Neural cell (in vitro differentiated cells): ENCODE measurements around the gene NEDD9. TPM values are rescaled to one million over a fixed set of nuclear protein-coding genes. Genes with fewer than 3 reads are reported as not detected.

Source experiments
- H2AFZ ChIP-seq: fragments of 200-600, 300-800 bp; sonication (generic), shearing (Covaris generic); 2 replicates; pipeline ENCODE4 v1.6.0; 2014; ENCODE audit warnings: low read depth, mild to moderate bottlenecking, antibody characterized with exemption, low read length, moderate library complexity
- H3F3A ChIP-seq: fragments of 200-600 bp; shearing (Covaris generic); 2 replicates; pipeline ENCODE4 v1.6.1; 2016; ENCODE audit warnings: mild to moderate bottlenecking, moderate library complexity, mixed read lengths, antibody characterized with exemption, low read length; ENCODE audit not compliant: insufficient read depth, poor library complexity, severe bottlenecking
- H3K27ac ChIP-seq: fragments of 200-600, 300-800 bp; sonication (generic), shearing (Covaris generic); 2 replicates; pipeline ENCODE4 v1.5.1; 2014; ENCODE audit warnings: mild to moderate bottlenecking, low read length, moderate library complexity
- H3K27me3 ChIP-seq: fragments of 300-800, 200-600 bp; sonication (generic), shearing (Covaris generic); 2 replicates; pipeline ENCODE4 v1.6.0; 2014; ENCODE audit warnings: mild to moderate bottlenecking, low read depth, low read length, moderate library complexity; ENCODE audit not compliant: insufficient read depth
- H3K36me3 ChIP-seq: fragments of 300-800, 200-600 bp; sonication (generic), shearing (Covaris generic); 2 replicates; pipeline ENCODE4 v1.5.1; 2014; ENCODE audit warnings: mild to moderate bottlenecking, antibody characterized with exemption, low read length, moderate library complexity; ENCODE audit not compliant: insufficient read depth
- H3K4me2 ChIP-seq: fragments of 300-800, 200-600 bp; sonication (generic), shearing (Covaris generic); 2 replicates; pipeline ENCODE4 v1.6.0; 2014; ENCODE audit warnings: mild to moderate bottlenecking, low read length
- H3K4me3 ChIP-seq: fragments of 300-800, 200-600 bp; sonication (generic), shearing (Covaris generic); 2 replicates; pipeline ENCODE4 v1.5.1; 2014; ENCODE audit warnings: mild to moderate bottlenecking, low read length, moderate library complexity
- H3K79me2 ChIP-seq: fragments of 200-600 bp; shearing (Covaris generic); replicated peaks from 2 replicates; pipeline ENCODE4 v1.6.0; 2014; ENCODE audit warnings: mild to moderate bottlenecking, low read length, moderate library complexity; ENCODE audit not compliant: insufficient read depth
- H3K9ac ChIP-seq: fragments of 300-800, 200-600 bp; sonication (generic), shearing (Covaris generic); 2 replicates; pipeline ENCODE4 v1.6.1; 2016; ENCODE audit warnings: mild to moderate bottlenecking, low read length, mixed read lengths
- H3K9me2 ChIP-seq: fragments of 200-600 bp; shearing (Covaris generic); 2 replicates; pipeline ENCODE4 v1.6.1; 2016; ENCODE audit warnings: mild to moderate bottlenecking, low read length, mixed read lengths; ENCODE audit not compliant: insufficient read depth
- H3K9me3 ChIP-seq: fragments of 200-600, 300-800 bp; sonication (generic), shearing (Covaris generic); 2 replicates; pipeline ENCODE4 v1.6.1; 2016; ENCODE audit warnings: mild to moderate bottlenecking, mixed run types, low read length, moderate library complexity, mixed read lengths
- H4K20me1 ChIP-seq: fragments of 200-600 bp; shearing (Covaris generic); 2 replicates; pipeline ENCODE4 v1.6.1; 2016; ENCODE audit warnings: mild to moderate bottlenecking, mixed run types; ENCODE audit not compliant: insufficient read depth
- CTCF ChIP-seq: fragments of 450-650 bp; IDR thresholded peaks from 2 replicates; pipeline ENCODE4 v1.5.1; 2014; ENCODE audit warnings: antibody characterized with exemption, mild to moderate bottlenecking, moderate library complexity; ENCODE audit not compliant: poor library complexity, severe bottlenecking
- EP300 ChIP-seq: fragments of 450-650 bp; conservative IDR thresholded peaks from 2 replicates; pipeline ENCODE4 v1.6.1; 2014; ENCODE audit warnings: antibody characterized with exemption, mild to moderate bottlenecking, moderate library complexity; ENCODE audit not compliant: poor library complexity, severe bottlenecking
- EZH2 ChIP-seq: fragments of 200-600, 300-800 bp; shearing (Covaris generic), sonication (generic); IDR thresholded peaks from 2 replicates; pipeline ENCODE4 v1.6.1; 2014; ENCODE audit warnings: antibody characterized with exemption, low read length, borderline replicate concordance, mild to moderate bottlenecking; ENCODE audit not compliant: insufficient read depth, poor library complexity, severe bottlenecking
- MXI1 ChIP-seq: fragments of 450-650 bp; conservative IDR thresholded peaks from 2 replicates; pipeline ENCODE4 v1.6.1; 2014; ENCODE audit warnings: antibody characterized with exemption, mild to moderate bottlenecking; ENCODE audit not compliant: poor library complexity, severe bottlenecking
- POLR2AphosphoS5 ChIP-seq: IDR thresholded peaks from 2 replicates; pipeline ENCODE4 v1.6.1; 2012
- RAD21 ChIP-seq: fragments of 450-650 bp; conservative IDR thresholded peaks from 2 replicates; pipeline ENCODE4 v1.6.1; 2014; ENCODE audit warnings: antibody characterized with exemption, mild to moderate bottlenecking, moderate library complexity
- REST ChIP-seq: IDR thresholded peaks from 2 replicates; pipeline ENCODE4 v1.6.1; 2012; ENCODE audit warnings: borderline replicate concordance
- SMC3 ChIP-seq: fragments of 450-650 bp; conservative IDR thresholded peaks from 2 replicates; pipeline ENCODE4 v1.6.1; 2014; ENCODE audit warnings: antibody characterized with exemption, mild to moderate bottlenecking, moderate library complexity; ENCODE audit not compliant: poor library complexity
- TAF1 ChIP-seq: IDR thresholded peaks from 2 replicates; pipeline ENCODE4 v1.6.1; 2012; ENCODE audit warnings: low read depth
- polyA plus RNA-seq: library from polyadenylated mRNA; depleted of rRNA; stranded (reverse); fragments of >200 nt; gene quantifications from 2 replicates; pipeline ENCODE4 v1.2.3, GENCODE V29; 2014

The NEDD9 gene
- polyA plus RNA-seq, 1 donor from 2014 or later, result 0.11 TPM

GRCh38 chr6:11194356-11195218 lies 37.9 kb downstream of the NEDD9 start:
- Histone ChIP-seq H3K27me3 (no peaks in the 10 kb centered on the region), H3K4me3 (no peak overlapping the region), H2AFZ (no peak overlapping the region), H3K9me3 (no peaks in the 10 kb centered on the region), H3K36me3 (no peaks in the 10 kb centered on the region), H3K27ac (no peak overlapping the region), H3K79me2 (no peaks in the 10 kb centered on the region), H4K20me1 (no peaks in the 10 kb centered on the region), H3K9me2 (no peaks in the 10 kb centered on the region), H3F3A (no peaks in the 10 kb centered on the region), H3K9ac (no peak overlapping the region), H3K4me2 (no peak overlapping the region)
- TF ChIP-seq CTCF (no peak), REST (no peak), SMC3 (no peak), POLR2AphosphoS5 (no peak), EZH2 (no peak), TAF1 (no peak), MXI1 (no peak), EP300 (no peak), RAD21 (no peak)

GRCh38 chr6:11193434-11193833 lies 39.0 kb downstream of the NEDD9 start:
- H2AFZ ChIP-seq, result no peak overlapping the region
- H3K79me2 ChIP-seq, result no peaks in the 10 kb centered on the region
- no peaks in the 10 kb centered on the region for H3K27me3 ChIP-seq
- no peak overlapping the region for H3K27ac ChIP-seq
- H3K9me3 ChIP-seq, result no peaks in the 10 kb centered on the region
- H3K4me3 ChIP-seq, result no peak overlapping the region
- no peaks in the 10 kb centered on the region for H3K9me2 ChIP-seq
- H3K9ac ChIP-seq, result no peak overlapping the region
- no peaks in the 10 kb centered on the region for H3K36me3 ChIP-seq
- no peak for TF ChIP-seq REST
- no peak for TF ChIP-seq MXI1
- no peak for TF ChIP-seq POLR2AphosphoS5
- TF ChIP-seq TAF1, result no peak
- TF ChIP-seq SMC3, result no peak
- TF ChIP-seq EZH2, result no peak
- no peak for TF ChIP-seq EP300
- TF ChIP-seq RAD21, result no peak
- TF ChIP-seq CTCF, result no peak
- no peak overlapping the region for H3K4me2 ChIP-seq
- H4K20me1 ChIP-seq, result no peaks in the 10 kb centered on the region
- H3F3A ChIP-seq, result no peaks in the 10 kb centered on the region
